ENCODE measurements around the gene SOCS4. TPM values are rescaled to one million over a fixed set of nuclear protein-coding genes. Genes with fewer than 3 reads are reported as not detected.

The SOCS4 gene
- total RNA-seq, 6 experiments from 2014 or later = 5.5 to 8.5 (median 7.6) TPM

GRCh38 chr14:55071870-55072640, 45.0 kb downstream of the SOCS4 start:
- DNase-seq (no peak), ATAC-seq (peak in 3 of 4 donors; percentile 13 to 39 (median 29))
- H3K27me3 ChIP-seq = no peaks in the 10 kb centered on the region
- H3K36me3 ChIP-seq = no peaks in the 10 kb centered on the region
- H3K4me3 ChIP-seq = no peak overlapping the region
- H3K27ac ChIP-seq = no peak overlapping the region
- no peaks in the 10 kb centered on the region for H3K4me1 ChIP-seq
- TF ChIP-seq POLR2A (IDR thresholded peaks at IDR 0.05) = no peak
- TF ChIP-seq, protein P1, sequence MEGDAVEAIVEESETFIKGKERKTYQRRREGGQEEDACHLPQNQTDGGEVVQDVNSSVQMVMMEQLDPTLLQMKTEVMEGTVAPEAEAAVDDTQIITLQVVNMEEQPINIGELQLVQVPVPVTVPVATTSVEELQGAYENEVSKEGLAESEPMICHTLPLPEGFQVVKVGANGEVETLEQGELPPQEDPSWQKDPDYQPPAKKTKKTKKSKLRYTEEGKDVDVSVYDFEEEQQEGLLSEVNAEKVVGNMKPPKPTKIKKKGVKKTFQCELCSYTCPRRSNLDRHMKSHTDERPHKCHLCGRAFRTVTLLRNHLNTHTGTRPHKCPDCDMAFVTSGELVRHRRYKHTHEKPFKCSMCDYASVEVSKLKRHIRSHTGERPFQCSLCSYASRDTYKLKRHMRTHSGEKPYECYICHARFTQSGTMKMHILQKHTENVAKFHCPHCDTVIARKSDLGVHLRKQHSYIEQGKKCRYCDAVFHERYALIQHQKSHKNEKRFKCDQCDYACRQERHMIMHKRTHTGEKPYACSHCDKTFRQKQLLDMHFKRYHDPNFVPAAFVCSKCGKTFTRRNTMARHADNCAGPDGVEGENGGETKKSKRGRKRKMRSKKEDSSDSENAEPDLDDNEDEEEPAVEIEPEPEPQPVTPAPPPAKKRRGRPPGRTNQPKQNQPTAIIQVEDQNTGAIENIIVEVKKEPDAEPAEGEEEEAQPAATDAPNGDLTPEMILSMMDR (IDR thresholded peaks at IDR 0.05) = no peak
- WGBS (ENCODE audit: insufficient coverage, low coverage, low lambda C conversion rate, missing lambda C conversion rate) = 44% methylated on average over 10 of the region's 10 CpGs
- intact Hi-C loops (cut with DNase I) = no loop called here
- no peaks in the 10 kb centered on the region for H3K9me3 ChIP-seq

DNA sequence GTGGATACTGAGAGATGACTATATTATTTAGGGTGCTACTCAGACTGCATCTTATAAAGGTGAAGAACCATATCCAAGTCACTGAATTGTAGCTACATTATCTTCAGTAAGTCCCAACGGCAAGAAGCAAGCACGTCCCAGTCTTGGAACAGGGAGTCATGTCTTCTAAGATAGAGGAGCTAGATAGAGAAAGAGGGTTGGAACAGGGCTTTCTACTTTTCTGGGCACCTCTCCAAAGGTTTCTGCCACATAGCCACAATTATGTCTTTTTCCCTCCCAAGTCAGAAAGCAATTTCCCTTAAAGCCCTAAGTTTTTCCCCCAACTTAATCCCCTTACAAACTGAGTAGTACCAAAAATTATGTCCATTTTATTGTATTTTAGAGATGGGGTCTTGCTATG, 46.8 kb downstream of the SOCS4 start:
- Histone ChIP-seq H3K27me3 (no peaks in the 10 kb centered on the region), H3K27ac (no peak overlapping the region), H3K4me3 (no peak overlapping the region), H3K9me3 (no peaks in the 10 kb centered on the region), H3K36me3 (no peaks in the 10 kb centered on the region), H3K4me1 (no peaks in the 10 kb centered on the region)
- ATAC-seq (no peak), DNase-seq (no peak)
- WGBS (ENCODE audit: insufficient coverage, low coverage, low lambda C conversion rate, missing lambda C conversion rate) = 79% methylated on average over 2 of the region's 2 CpGs
- intact Hi-C loops (cut with DNase I) = no loop called here
- TF ChIP-seq POLR2A (IDR thresholded peaks at IDR 0.05) = no peak
- TF ChIP-seq, protein P1 (IDR thresholded peaks at IDR 0.05) = no peak

GRCh38 chr14:55074662-55075061, 47.6 kb downstream of the SOCS4 start:
- DNase-seq = no peak
- H3K4me1 ChIP-seq = no peaks in the 10 kb centered on the region
- H3K27me3 ChIP-seq = no peaks in the 10 kb centered on the region
- no peaks in the 10 kb centered on the region for H3K36me3 ChIP-seq
- 6% methylated on average over 5 of the region's 5 CpGs for WGBS (ENCODE audit: insufficient coverage, low coverage, low lambda C conversion rate, missing lambda C conversion rate)
- no peak overlapping the region for H3K4me3 ChIP-seq
- TF ChIP-seq, protein P1 (IDR thresholded peaks at IDR 0.05) = no peak
- no peak for TF ChIP-seq POLR2A (IDR thresholded peaks at IDR 0.05)
- H3K27ac ChIP-seq = no peak overlapping the region
- ATAC-seq = no peak
- no peaks in the 10 kb centered on the region for H3K9me3 ChIP-seq
- intact Hi-C loops (cut with DNase I) = no loop called here

DNA sequence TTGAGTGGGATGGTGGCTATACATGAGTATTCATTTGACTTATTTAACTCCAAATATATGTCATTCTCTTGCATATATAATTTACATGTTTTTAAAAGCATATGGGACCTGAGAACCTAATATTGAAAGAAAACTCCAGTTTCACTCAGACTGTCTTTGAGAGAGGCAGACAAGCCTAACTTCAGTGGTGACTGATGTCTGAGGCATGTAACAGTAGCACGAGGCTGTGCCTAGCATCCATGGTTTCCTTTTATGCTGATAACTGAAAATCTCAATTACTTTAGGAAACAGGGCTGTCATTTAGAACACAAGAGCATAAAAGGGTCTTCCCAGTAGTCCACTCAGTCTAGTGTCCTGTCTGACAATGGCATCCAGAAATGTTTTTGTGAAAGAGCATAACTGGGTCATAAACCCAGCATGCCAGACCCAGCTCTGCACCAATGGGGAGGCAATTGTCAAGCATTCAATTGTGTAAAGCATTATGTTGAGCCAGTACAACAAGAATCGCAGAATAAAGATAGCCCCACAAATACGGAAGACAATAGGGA, 48.7 kb downstream of the SOCS4 start:
- H3K27me3 ChIP-seq = no peaks in the 10 kb centered on the region
- 57% methylated on average over 2 of the region's 3 CpGs for WGBS (ENCODE audit: insufficient coverage, low coverage, low lambda C conversion rate, missing lambda C conversion rate)
- no peaks in the 10 kb centered on the region for H3K36me3 ChIP-seq
- H3K9me3 ChIP-seq = no peaks in the 10 kb centered on the region
- DNase-seq (no peak), ATAC-seq (no peak)
- intact Hi-C loops (cut with DNase I) = no loop called here
- no peak overlapping the region for H3K4me3 ChIP-seq
- no peak overlapping the region for H3K27ac ChIP-seq
- H3K4me1 ChIP-seq = no peaks in the 10 kb centered on the region
- no peak for TF ChIP-seq POLR2A (IDR thresholded peaks at IDR 0.05)
- TF ChIP-seq, protein P1 (IDR thresholded peaks at IDR 0.05) = no peak
